Measurements from ENCODE around the gene TNIP1.

GRCh38 chr5:151029179-151030055 lies 51.4 kb downstream of the TNIP1 start:
- TF ChIP-seq CTCF (IDR thresholded peaks at IDR 0.05) (no peak), POLR2A (IDR thresholded peaks at IDR 0.05) (no peak)

Measured in testis (tissue), 2 donors.